HEK293 (cell line): Measurements from ENCODE around the gene SLC25A22.

ENCODE experiments used
- CTCF ChIA-PET: fragments of 350-600 bp; formaldehyde crosslinking; extraction: SDS; loops from one replicate; lab custom pipeline; 2021; ENCODE audit warnings: antibody characterized with exemption; lab: Yijun Ruan, JAX
- POLR2A ChIA-PET: fragments of 300-600 bp; formaldehyde crosslinking; extraction: SDS; loops from one replicate; lab custom pipeline; 2020; ENCODE audit warnings: antibody characterized with exemption, inconsistent platforms; lab: Yijun Ruan, JAX
- H3K27ac ChIP-seq: fragments of 200-500 bp; sonication (Bioruptor generic); 2 replicates; pipeline ENCODE4 v1.5.1; 2014; ENCODE audit warnings: low read depth, low read length, control low read depth, inconsistent platforms; ENCODE audit errors: extremely low read depth
- H3K36me3 ChIP-seq, 2 experiments: fragments of 200-500 bp in 1 of 2; sonication (Bioruptor generic) in 1 of 2; 1 replicate in 1 of 2; 2 replicates in 1 of 2; pipeline ENCODE4 v1.5.1; 2014 to 2017; ENCODE audit warnings: inconsistent platforms in 2 of 2, low read length in 2 of 2; ENCODE audit not compliant: control insufficient read depth in 2 of 2, insufficient read depth in 1 of 2
- H3K4me1 ChIP-seq: fragments of 200-500 bp; sonication (Bioruptor generic); 2 replicates; pipeline ENCODE4 v1.5.1; 2014; ENCODE audit warnings: mild to moderate bottlenecking, low read length, inconsistent platforms; ENCODE audit not compliant: control insufficient read depth, insufficient read depth
- H3K4me3 ChIP-seq: 2 replicates; pipeline ENCODE4 v1.5.1; 2011; ENCODE audit warnings: low read depth, mild to moderate bottlenecking, control low read depth, low read length, moderate library complexity
- H3K9me3 ChIP-seq: fragments of 200-500 bp; sonication (Bioruptor generic); 2 replicates; pipeline ENCODE4 v1.5.1; 2014; ENCODE audit warnings: low read depth, low read length, inconsistent platforms; ENCODE audit not compliant: control insufficient read depth, insufficient read depth
- EGR2 ChIP-seq: fragments of 450-650 bp; formaldehyde crosslinking; IDR thresholded peaks from 2 replicates; pipeline ENCODE4 v1.5.1; 2016; ENCODE audit warnings: low read depth, missing biosample characterization, missing genetic modification characterization
- SCRT2 ChIP-seq: fragments of 450-650 bp; formaldehyde crosslinking; IDR thresholded peaks from 2 replicates; pipeline ENCODE4 v1.5.1; 2016; ENCODE audit warnings: missing biosample characterization, missing genetic modification characterization
- WT1 ChIP-seq: fragments of 450-650 bp; formaldehyde crosslinking; IDR thresholded peaks from 2 replicates; pipeline ENCODE4 v1.5.1; 2016; ENCODE audit warnings: missing biosample characterization, missing genetic modification characterization
- YY1 ChIP-seq: fragments of 450-650 bp; formaldehyde crosslinking; IDR thresholded peaks from 2 replicates; pipeline ENCODE4 v1.5.1; 2018; ENCODE audit warnings: missing biosample characterization, missing genetic modification characterization
- ZBTB1 ChIP-seq: fragments of 450-650 bp; formaldehyde crosslinking; IDR thresholded peaks from 2 replicates; pipeline ENCODE4 v1.5.1; 2016; ENCODE audit warnings: missing biosample characterization, missing genetic modification characterization
- ZBTB6 ChIP-seq: fragments of 450-650 bp; formaldehyde crosslinking; IDR thresholded peaks from 2 replicates; pipeline ENCODE4 v1.5.1; 2017; ENCODE audit warnings: missing biosample characterization, missing genetic modification characterization
- ZNF112 ChIP-seq: fragments of 450-650 bp; formaldehyde crosslinking; IDR thresholded peaks from 2 replicates; pipeline ENCODE4 v1.5.0; 2017; ENCODE audit warnings: missing biosample characterization, missing genetic modification characterization
- ZNF114 ChIP-seq: fragments of 450-650 bp; formaldehyde crosslinking; IDR thresholded peaks from 2 replicates; pipeline ENCODE4 v1.5.0; 2017; ENCODE audit warnings: missing biosample characterization, missing genetic modification characterization
- ZNF132 ChIP-seq: fragments of 450-650 bp; formaldehyde crosslinking; IDR thresholded peaks from 2 replicates; pipeline ENCODE4 v1.5.1; 2017; ENCODE audit warnings: missing biosample characterization, missing genetic modification characterization, borderline replicate concordance
- ZNF133 ChIP-seq: fragments of 450-650 bp; formaldehyde crosslinking; IDR thresholded peaks from 2 replicates; pipeline ENCODE4 v1.5.1; 2016; ENCODE audit warnings: missing biosample characterization, missing genetic modification characterization
- ZNF16 ChIP-seq: fragments of 450-650 bp; formaldehyde crosslinking; IDR thresholded peaks from 2 replicates; pipeline ENCODE4 v1.5.1; 2016; ENCODE audit warnings: low read depth, missing biosample characterization, missing genetic modification characterization
- ZNF274 ChIP-seq, 2 experiments: fragments of 200-500 bp in 1 of 2; fragments of 450-650 bp in 1 of 2; sonication (Bioruptor generic) in 1 of 2; formaldehyde crosslinking in 1 of 2; IDR thresholded peaks; 2 replicates each; pipeline versions ENCODE4 v1.5.1 to v1.6.1; 2014 to 2016; ENCODE audit warnings: borderline replicate concordance in 1 of 2, inconsistent platforms in 1 of 2, low read length in 1 of 2, missing biosample characterization in 1 of 2, missing genetic modification characterization in 1 of 2
- ZNF335 ChIP-seq: fragments of 450-650 bp; formaldehyde crosslinking; conservative IDR thresholded peaks from 2 replicates; pipeline ENCODE4 v1.5.1; 2016; ENCODE audit warnings: missing biosample characterization, missing genetic modification characterization
- ZNF391 ChIP-seq: fragments of 450-650 bp; formaldehyde crosslinking; IDR thresholded peaks from 2 replicates; pipeline ENCODE4 v1.5.1; 2016; ENCODE audit warnings: low read depth, missing biosample characterization, missing genetic modification characterization, borderline replicate concordance
- ZNF394 ChIP-seq: fragments of 450-650 bp; formaldehyde crosslinking; IDR thresholded peaks from 2 replicates; pipeline ENCODE4 v1.5.1; 2016; ENCODE audit warnings: missing biosample characterization, missing genetic modification characterization, mild to moderate bottlenecking, moderate library complexity, borderline replicate concordance
- ZNF473 ChIP-seq: fragments of 450-650 bp; formaldehyde crosslinking; IDR thresholded peaks from 2 replicates; pipeline ENCODE4 v1.5.1; 2017; ENCODE audit warnings: missing biosample characterization, missing genetic modification characterization
- ZNF549 ChIP-seq: fragments of 450-650 bp; IDR thresholded peaks from 2 replicates; pipeline ENCODE4 v1.5.1; 2018; ENCODE audit warnings: missing biosample characterization, missing genetic modification characterization, mild to moderate bottlenecking, inconsistent platforms, moderate library complexity
- ZNF560 ChIP-seq: fragments of 450-650 bp; formaldehyde crosslinking; IDR thresholded peaks from 2 replicates; pipeline ENCODE4 v1.5.1; 2017; ENCODE audit warnings: missing biosample characterization, missing genetic modification characterization, borderline replicate concordance
- ZNF610 ChIP-seq: fragments of 450-650 bp; formaldehyde crosslinking; IDR thresholded peaks from 2 replicates; pipeline ENCODE4 v1.5.1; 2016; ENCODE audit warnings: missing biosample characterization, missing genetic modification characterization, borderline replicate concordance
- ZNF654 ChIP-seq: fragments of 450-650 bp; formaldehyde crosslinking; IDR thresholded peaks from 2 replicates; pipeline ENCODE4 v1.5.1; 2016; ENCODE audit warnings: low read depth, missing biosample characterization, missing genetic modification characterization
- ZNF692 ChIP-seq: fragments of 450-650 bp; formaldehyde crosslinking; IDR thresholded peaks from 2 replicates; pipeline ENCODE4 v1.5.1; 2016; ENCODE audit warnings: missing biosample characterization, missing genetic modification characterization
- ZNF701 ChIP-seq: fragments of 450-650 bp; formaldehyde crosslinking; IDR thresholded peaks from 2 replicates; pipeline ENCODE4 v1.5.1; 2016; ENCODE audit warnings: missing biosample characterization, missing genetic modification characterization
- ZNF704 ChIP-seq: fragments of 450-650 bp; formaldehyde crosslinking; IDR thresholded peaks from 2 replicates; pipeline ENCODE4 v1.5.1; 2016; ENCODE audit warnings: missing biosample characterization, missing genetic modification characterization
- ZNF785 ChIP-seq: fragments of 450-650 bp; formaldehyde crosslinking; IDR thresholded peaks from 2 replicates; pipeline ENCODE4 v1.5.1; 2016; ENCODE audit warnings: missing biosample characterization, missing genetic modification characterization
- ZNF837 ChIP-seq: fragments of 450-650 bp; formaldehyde crosslinking; IDR thresholded peaks from 2 replicates; pipeline ENCODE4 v1.5.1; 2016; ENCODE audit warnings: missing biosample characterization, missing genetic modification characterization
- TF ChIP-seq, protein P1 (sequence below): fragments of 450-650 bp; formaldehyde crosslinking; IDR thresholded peaks from 2 replicates; pipeline ENCODE4 v1.5.1; 2016; ENCODE audit warnings: missing biosample characterization, missing genetic modification characterization
- TF ChIP-seq, protein P2 (sequence below): fragments of 450-650 bp; formaldehyde crosslinking; IDR thresholded peaks from 2 replicates; pipeline ENCODE4 v1.5.1; 2016; ENCODE audit warnings: missing biosample characterization, missing genetic modification characterization
- TF ChIP-seq, protein P3 (sequence below): fragments of 450-650 bp; formaldehyde crosslinking; IDR thresholded peaks from 2 replicates; pipeline ENCODE4 v1.5.1; 2017; ENCODE audit warnings: missing biosample characterization, missing genetic modification characterization

The SLC25A22 gene

DNA sequence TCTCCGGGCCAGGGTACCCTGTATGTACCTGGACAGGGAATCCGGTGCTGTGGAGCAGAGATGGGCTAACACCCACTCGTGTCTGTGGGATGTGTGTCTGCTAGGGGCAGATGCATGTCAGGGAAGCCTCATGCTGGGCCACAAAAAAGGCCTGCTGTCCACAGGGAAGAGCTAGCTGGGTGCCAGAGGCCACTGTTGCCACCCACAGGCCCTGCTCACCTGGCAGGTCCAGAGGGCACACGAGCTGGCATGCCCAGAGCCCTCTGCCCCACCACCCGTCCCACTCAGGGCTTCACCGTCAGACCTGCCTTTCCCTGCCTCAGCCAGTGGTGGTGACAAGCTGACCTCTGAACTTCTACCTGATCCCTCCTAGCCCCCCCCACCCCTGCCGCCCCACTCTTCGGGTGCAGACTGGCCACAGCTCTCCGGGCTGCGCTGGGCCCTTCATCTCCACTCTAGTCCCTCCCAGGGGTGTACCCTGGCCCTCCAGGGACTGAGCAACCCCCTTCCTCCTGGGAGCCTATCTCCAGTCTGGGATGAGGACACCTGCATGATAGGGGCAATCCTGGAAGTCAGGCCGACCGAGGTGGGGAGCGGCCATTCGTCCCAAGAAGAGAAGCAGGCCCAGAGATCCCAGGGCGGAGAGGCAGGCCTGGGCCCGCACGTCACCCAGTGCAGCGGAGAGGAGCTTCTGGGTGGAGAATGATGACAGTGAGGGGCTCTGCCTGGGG, 1.4 kb downstream of the SLC25A22 start:
- Histone ChIP-seq H3K36me3 (peaks cover 0 to 58% of the 10 kb centered on the region in 2 experiments; a peak in 1 of 3 replicates), H3K27ac (no peak overlapping the region; the same call in 1 of the 2 replicates), H3K4me3 (peak overlapping the region; percentile 90), H3K9me3 (no peaks in the 10 kb centered on the region), H3K4me1 (peaks cover 6% of the 10 kb centered on the region)
- POLR2A ChIA-PET: interaction anchor here (0.5 to 1.8 kb wide), 11 partner anchors 13 to 261 kb away, joined by 3 to 10 read pairs (median 4); partner anchors contain the start of genes HRAS, PNPLA2, RPLP2 and TSPAN4
- CTCF ChIA-PET: interaction anchor here (0.6 to 0.9 kb wide), 2 partner anchors 11 to 52 kb away, joined by 3 read pairs; no protein-coding TSS in a partner anchor
- no peak for TF ChIP-seq ZBTB1 (tag by site-specific recombination)
- no peak for TF ChIP-seq ZNF274 (IDR thresholded peaks at IDR 0.05; ENCODE audit: low read length)
- no peak for TF ChIP-seq ZNF274 (tag by site-specific recombination; IDR thresholded peaks at IDR 0.05; ENCODE audit: borderline replicate concordance)
- no peak for TF ChIP-seq ZNF133 (tag by site-specific recombination)
- no peak for TF ChIP-seq ZNF132 (tag by site-specific recombination)
- TF ChIP-seq ZNF560 (tag by site-specific recombination): no peak
- TF ChIP-seq ZNF473: no peak
- TF ChIP-seq ZNF837 (tag by site-specific recombination): no peak
- no peak for TF ChIP-seq ZNF335 (tag by site-specific recombination)
- TF ChIP-seq, protein P1, sequence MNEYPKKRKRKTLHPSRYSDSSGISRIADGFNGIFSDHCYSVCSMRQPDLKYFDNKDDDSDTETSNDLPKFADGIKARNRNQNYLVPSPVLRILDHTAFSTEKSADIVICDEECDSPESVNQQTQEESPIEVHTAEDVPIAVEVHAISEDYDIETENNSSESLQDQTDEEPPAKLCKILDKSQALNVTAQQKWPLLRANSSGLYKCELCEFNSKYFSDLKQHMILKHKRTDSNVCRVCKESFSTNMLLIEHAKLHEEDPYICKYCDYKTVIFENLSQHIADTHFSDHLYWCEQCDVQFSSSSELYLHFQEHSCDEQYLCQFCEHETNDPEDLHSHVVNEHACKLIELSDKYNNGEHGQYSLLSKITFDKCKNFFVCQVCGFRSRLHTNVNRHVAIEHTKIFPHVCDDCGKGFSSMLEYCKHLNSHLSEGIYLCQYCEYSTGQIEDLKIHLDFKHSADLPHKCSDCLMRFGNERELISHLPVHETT (tag by site-specific recombination): no peak
- TF ChIP-seq ZNF785 (tag by site-specific recombination): no peak
- no peak for TF ChIP-seq EGR2 (tag by site-specific recombination)
- peak; percentile 10; the same call in 1 of the 2 replicates for TF ChIP-seq ZNF394 (tag by site-specific recombination)
- TF ChIP-seq ZNF114 (tag by site-specific recombination): no peak
- TF ChIP-seq ZNF112: no peak
- TF ChIP-seq ZNF16 (tag by site-specific recombination): no peak
- TF ChIP-seq ZNF654 (tag by site-specific recombination): no peak
- TF ChIP-seq YY1: no peak
- TF ChIP-seq ZNF701 (tag by site-specific recombination): no peak
- no peak for TF ChIP-seq ZNF610 (tag by site-specific recombination)
- TF ChIP-seq, protein P2, sequence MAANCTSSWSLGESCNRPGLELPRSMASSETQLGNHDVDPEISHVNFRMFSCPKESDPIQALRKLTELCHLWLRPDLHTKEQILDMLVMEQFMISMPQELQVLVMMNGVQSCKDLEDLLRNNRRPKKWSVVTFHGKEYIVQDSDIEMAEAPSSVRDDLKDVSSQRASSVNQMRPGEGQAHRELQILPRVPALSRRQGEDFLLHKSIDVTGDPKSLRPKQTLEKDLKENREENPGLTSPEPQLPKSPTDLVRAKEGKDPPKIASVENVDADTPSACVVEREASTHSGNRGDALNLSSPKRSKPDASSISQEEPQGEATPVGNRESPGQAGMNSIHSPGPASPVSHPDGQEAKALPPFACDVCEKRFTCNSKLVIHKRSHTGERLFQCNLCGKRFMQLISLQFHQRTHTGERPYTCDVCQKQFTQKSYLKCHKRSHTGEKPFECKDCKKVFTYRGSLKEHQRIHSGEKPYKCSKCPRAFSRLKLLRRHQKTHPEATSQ (tag by site-specific recombination): no peak
- TF ChIP-seq ZNF391: no peak
- TF ChIP-seq, protein P3, sequence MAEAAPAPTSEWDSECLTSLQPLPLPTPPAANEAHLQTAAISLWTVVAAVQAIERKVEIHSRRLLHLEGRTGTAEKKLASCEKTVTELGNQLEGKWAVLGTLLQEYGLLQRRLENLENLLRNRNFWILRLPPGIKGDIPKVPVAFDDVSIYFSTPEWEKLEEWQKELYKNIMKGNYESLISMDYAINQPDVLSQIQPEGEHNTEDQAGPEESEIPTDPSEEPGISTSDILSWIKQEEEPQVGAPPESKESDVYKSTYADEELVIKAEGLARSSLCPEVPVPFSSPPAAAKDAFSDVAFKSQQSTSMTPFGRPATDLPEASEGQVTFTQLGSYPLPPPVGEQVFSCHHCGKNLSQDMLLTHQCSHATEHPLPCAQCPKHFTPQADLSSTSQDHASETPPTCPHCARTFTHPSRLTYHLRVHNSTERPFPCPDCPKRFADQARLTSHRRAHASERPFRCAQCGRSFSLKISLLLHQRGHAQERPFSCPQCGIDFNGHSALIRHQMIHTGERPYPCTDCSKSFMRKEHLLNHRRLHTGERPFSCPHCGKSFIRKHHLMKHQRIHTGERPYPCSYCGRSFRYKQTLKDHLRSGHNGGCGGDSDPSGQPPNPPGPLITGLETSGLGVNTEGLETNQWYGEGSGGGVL (tag by site-specific recombination): no peak
- TF ChIP-seq SCRT2: no peak
- TF ChIP-seq ZBTB6 (tag by site-specific recombination): no peak
- TF ChIP-seq WT1: no peak
- 0 out of 2 replicates have a peak, but pooled peaks have one; percentile 10 for TF ChIP-seq ZNF692 (tag by site-specific recombination)
- no peak for TF ChIP-seq ZNF549 (tag by site-specific recombination)
- TF ChIP-seq ZNF704: no peak
